A549 treated with RU486 at 1 μM for 4 hours (cell line): ENCODE data around the gene STRIP2. TPM values are rescaled to one million over a fixed set of nuclear protein-coding genes. Genes with fewer than 3 reads are reported as not detected.

Experiments used
- total RNA-seq: library from RNA; stranded (reverse); fragments of 200-300 nt; extraction: Qiagen RNA extraction; gene quantifications from 5 replicates; pipeline ENCODE4 v1.2.3, GENCODE V29; 2022; ENCODE audit warnings: low read depth

The STRIP2 gene
- total RNA-seq = 4.6 to 10.0 TPM (median 7.7 TPM) in 5 replicates

GRCh38 chr7:129433847-129434674 is at the start of gene STRIP2:
Gene STRIP2 (plus strand): TSS chr7:129434432. CDS start chr7:129434473, 41 bp downstream.

GRCh38 chr7:129501760-129502707 is 67.8 kb downstream of the STRIP2 start, which contains the start of gene SMKR1:
Gene SMKR1 (plus strand): TSS chr7:129502531. CDS start chr7:129502825, 294 bp downstream.

Other genes starting within 250 kb of the STRIP2 start
- 12.4 to 17.5 TPM (median 15.2 TPM) in 5 replicates for gene SMO, start 245.8 kb upstream of the STRIP2 start, total RNA-seq
- gene AHCYL2, start 209.4 kb upstream of the STRIP2 start, total RNA-seq = 4.7 to 6.3 TPM (median 5.7 TPM) in 5 replicates
- 11.8 to 13.5 TPM (median 13.4 TPM) in 5 replicates for gene SMKR1, start 68.1 kb downstream of the STRIP2 start, total RNA-seq
- 11.2 to 13.2 TPM (median 11.7 TPM) in 5 replicates for gene NRF1, start 177.3 kb downstream of the STRIP2 start, total RNA-seq